ENCODE results near the gene PRDX3. TPM values are rescaled to one million over a fixed set of nuclear protein-coding genes. Genes with fewer than 3 reads are reported as not detected.

Gene PRDX3
- total RNA-seq, 2 donors from 2014 or later = 153 to 173 TPM

DNA sequence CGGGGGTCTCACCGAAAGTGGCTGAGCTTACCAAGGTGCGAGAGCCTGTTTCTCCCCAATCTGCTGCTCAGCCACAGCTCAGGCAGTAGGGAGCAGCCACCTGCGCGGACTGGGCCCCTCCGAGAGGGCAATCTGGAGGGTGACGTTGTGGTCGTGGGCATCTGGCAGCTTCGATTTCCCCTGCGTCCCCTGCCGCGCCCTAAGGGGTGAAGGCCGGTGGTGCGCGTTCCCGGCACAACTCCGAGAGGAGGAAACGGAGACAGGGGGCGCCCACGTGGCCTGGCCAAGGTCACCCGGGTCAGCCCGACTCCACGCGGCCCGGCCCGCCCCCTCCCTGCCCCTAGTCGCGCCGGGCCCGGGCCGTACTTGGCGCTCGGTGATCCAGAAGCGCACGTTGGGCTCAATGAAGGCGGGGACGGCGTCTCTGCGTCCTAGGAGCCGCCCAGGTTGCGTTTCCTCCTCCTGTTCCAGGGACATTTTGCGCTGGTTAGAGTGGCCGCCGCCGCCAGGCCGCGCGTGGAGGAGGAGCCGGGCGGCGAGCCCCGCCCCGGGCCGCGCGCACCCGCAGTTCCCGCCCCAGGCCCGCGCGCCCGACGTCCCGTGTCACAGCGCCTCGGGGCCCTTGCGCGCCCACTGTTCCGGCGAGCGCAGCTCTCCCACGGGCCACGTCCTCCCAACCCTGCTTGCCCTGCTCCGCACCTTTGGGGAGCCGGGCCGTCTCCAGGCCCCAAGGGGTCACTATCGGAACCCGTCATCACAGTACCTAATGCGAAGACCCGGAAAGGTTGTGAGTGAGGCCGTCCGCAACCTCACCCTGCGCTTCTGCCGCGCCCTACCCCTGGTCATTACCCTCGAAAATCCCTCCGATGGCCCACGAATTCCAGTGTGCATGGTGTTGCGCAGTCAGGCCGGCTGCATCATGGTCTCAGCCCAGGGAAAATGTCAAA is 13.2 kb downstream of the PRDX3 start, which contains the start of gene SFXN4:
Gene SFXN4, minus strand, starts transcription at position 544 of the 947 bp plus-strand sequence. Its CDS starts 67 bp downstream, at position 477.
- H3K36me3 ChIP-seq (ENCODE audit: control insufficient read depth, insufficient read depth, low read length) = peaks cover 33% of the 10 kb centered on the region
- Mint-ChIP-seq H3K9me3 (no peaks in the 10 kb centered on the region), H3K27ac (peak within 1 kb of the TSS; percentile 79), H3K36me3 (ENCODE audit: low read depth) (peaks cover 32% of the 10 kb centered on the region), H3K4me3 (peak within 1 kb of the TSS; percentile 76), H3K4me1 (peaks cover 10% of the 10 kb centered on the region), H3K27me3 (ENCODE audit: insufficient read depth) (no peaks in the 10 kb centered on the region)
- 6 to 12% methylated on average over 38 to 89 of the region's 90 CpGs for WGBS, 2 experiments (ENCODE audit: insufficient coverage in 1 of 2, insufficient read length in 1 of 2)
- DNase-seq = peak; percentile 81
- TF ChIP-seq, protein P1, sequence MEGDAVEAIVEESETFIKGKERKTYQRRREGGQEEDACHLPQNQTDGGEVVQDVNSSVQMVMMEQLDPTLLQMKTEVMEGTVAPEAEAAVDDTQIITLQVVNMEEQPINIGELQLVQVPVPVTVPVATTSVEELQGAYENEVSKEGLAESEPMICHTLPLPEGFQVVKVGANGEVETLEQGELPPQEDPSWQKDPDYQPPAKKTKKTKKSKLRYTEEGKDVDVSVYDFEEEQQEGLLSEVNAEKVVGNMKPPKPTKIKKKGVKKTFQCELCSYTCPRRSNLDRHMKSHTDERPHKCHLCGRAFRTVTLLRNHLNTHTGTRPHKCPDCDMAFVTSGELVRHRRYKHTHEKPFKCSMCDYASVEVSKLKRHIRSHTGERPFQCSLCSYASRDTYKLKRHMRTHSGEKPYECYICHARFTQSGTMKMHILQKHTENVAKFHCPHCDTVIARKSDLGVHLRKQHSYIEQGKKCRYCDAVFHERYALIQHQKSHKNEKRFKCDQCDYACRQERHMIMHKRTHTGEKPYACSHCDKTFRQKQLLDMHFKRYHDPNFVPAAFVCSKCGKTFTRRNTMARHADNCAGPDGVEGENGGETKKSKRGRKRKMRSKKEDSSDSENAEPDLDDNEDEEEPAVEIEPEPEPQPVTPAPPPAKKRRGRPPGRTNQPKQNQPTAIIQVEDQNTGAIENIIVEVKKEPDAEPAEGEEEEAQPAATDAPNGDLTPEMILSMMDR (conservative IDR thresholded peaks at IDR 0.05) = peak; percentile 37
- peaks cover 4% of the 10 kb centered on the region for H3K4me1 ChIP-seq (ENCODE audit: control insufficient read depth, insufficient read depth, low read length)
- H3K27me3 ChIP-seq (ENCODE audit: control insufficient read depth, insufficient read depth, low read length, poor library complexity, severe bottlenecking) = no peaks in the 10 kb centered on the region
- peak within 1 kb of the TSS; percentile 58 for H3K9ac ChIP-seq (ENCODE audit: extremely low read depth, low read length, poor library complexity, severe bottlenecking)
- peak within 1 kb of the TSS; percentile 38 for H3K27ac ChIP-seq (ENCODE audit: low read depth, low read length)
- H3K4me3 ChIP-seq (ENCODE audit: low read length) = peak within 1 kb of the TSS; percentile 78
- H3K9me3 ChIP-seq (ENCODE audit: control insufficient read depth, low read length) = no peaks in the 10 kb centered on the region

DNA sequence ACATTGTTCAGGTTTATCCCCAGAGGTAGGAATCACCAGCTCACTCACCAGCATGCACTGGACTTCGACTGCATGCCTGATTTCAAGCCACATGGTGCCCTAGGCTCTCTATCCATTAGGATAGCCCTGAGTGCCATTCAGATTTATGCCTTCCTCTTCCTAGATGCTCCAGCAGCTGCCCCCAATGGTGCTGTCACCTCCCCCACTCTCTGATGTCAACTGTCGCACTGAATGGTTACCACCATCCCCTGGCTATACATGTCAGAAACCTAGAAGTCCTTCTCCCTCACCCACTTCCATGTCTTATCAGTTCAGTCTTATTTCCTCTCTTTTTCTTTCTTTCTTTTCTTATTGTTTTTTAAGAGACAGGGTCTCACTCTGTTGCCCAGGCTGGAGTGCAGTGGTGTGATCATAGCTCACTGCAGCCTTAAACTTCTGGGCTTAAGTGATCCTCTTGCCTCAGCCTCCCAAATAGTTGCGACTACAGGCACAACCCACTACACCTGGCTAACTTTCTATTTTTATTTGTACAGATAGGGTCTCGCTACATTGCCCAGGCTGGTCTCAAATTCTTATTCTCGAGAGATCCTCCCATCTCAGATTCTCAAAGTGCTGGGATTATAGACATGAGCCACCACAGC is 16.0 kb downstream of the PRDX3 start:
- H3K4me3 Mint-ChIP-seq = no peak overlapping the region
- 93 to 96% methylated on average over 4 to 5 of the region's 5 CpGs for WGBS, 2 experiments (ENCODE audit: insufficient coverage in 1 of 2, insufficient read length in 1 of 2)

More for the DNA sequence above, 16.0 kb downstream of the PRDX3 start:
- Histone ChIP-seq H3K36me3 (ENCODE audit: control insufficient read depth, insufficient read depth, low read length) (peaks cover 8% of the 10 kb centered on the region), H3K9me3 (ENCODE audit: control insufficient read depth, low read length) (no peaks in the 10 kb centered on the region), H3K27me3 (ENCODE audit: control insufficient read depth, insufficient read depth, low read length, poor library complexity, severe bottlenecking) (no peaks in the 10 kb centered on the region), H3K27ac (ENCODE audit: low read depth, low read length) (no peak overlapping the region), H3K4me3 (ENCODE audit: low read length) (no peak overlapping the region), H3K4me1 (ENCODE audit: control insufficient read depth, insufficient read depth, low read length) (peaks cover 4% of the 10 kb centered on the region), H3K9ac (ENCODE audit: extremely low read depth, low read length, poor library complexity, severe bottlenecking) (no peak overlapping the region)
- Mint-ChIP-seq H3K27ac (no peak overlapping the region), H3K27me3 (ENCODE audit: insufficient read depth) (no peaks in the 10 kb centered on the region), H3K36me3 (ENCODE audit: low read depth) (peaks cover 20% of the 10 kb centered on the region), H3K9me3 (no peaks in the 10 kb centered on the region), H3K4me1 (peaks cover 10% of the 10 kb centered on the region)
- TF ChIP-seq, protein P1 (conservative IDR thresholded peaks at IDR 0.05) = no peak
- no peak for DNase-seq
